ENCODE results near the gene ISM2.
"Not testable (repeated sequence)": the region's sequence is repeated elsewhere in the genome, so short reads cannot be mapped to it uniquely, and the experiment has no call there.

ISM2 gene

GRCh38 chr14:77498120-77498979 is at the start of gene ISM2:
Gene ISM2 (minus strand): TSS chr14:77498816. CDS start chr14:77498793, 23 bp downstream.
- peak in 1 of 2 donors; percentile 3 for DNase-seq

DNA sequence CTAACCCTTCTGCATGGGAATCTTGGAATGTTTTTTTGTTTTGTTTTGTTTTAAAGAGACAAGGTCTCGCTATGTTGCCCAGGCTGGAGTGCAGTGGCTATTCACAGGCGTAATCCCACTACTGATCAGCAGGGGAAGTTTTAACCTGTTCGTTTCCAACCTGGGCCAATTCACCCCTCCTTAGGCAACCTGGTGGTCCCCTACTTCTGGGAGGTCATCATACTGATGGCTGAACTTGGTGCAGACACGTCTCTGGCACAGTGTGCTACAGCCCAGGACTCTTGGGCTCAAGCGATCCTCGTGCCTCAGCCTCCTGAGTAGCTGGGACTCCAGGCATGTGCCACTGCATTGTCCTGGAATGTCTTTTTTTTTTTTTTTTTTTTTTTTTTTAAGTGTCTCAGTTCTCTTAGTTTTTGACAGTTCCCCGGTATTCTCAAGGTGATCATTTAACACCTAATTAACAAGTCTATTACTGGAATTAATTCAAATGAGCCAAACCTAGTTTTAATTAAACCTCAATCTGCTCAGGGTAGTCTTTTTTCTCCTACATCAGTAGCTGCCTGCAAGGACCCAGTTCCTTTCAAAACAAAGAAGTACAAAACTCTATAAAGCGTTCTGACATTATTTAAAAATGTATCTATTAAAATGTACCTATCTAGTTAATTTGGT is 49.0 kb upstream of the ISM2 start:
- no peak for DNase-seq

GRCh38 chr14:77545171-77545570 is 46.6 kb upstream of the ISM2 start:
- not testable (repeated sequence) for DNase-seq

- DNase-seq, result no peak
Measured at GRCh38 chr14:77544571-77544970, 46.0 kb upstream of the ISM2 start.

DNA sequence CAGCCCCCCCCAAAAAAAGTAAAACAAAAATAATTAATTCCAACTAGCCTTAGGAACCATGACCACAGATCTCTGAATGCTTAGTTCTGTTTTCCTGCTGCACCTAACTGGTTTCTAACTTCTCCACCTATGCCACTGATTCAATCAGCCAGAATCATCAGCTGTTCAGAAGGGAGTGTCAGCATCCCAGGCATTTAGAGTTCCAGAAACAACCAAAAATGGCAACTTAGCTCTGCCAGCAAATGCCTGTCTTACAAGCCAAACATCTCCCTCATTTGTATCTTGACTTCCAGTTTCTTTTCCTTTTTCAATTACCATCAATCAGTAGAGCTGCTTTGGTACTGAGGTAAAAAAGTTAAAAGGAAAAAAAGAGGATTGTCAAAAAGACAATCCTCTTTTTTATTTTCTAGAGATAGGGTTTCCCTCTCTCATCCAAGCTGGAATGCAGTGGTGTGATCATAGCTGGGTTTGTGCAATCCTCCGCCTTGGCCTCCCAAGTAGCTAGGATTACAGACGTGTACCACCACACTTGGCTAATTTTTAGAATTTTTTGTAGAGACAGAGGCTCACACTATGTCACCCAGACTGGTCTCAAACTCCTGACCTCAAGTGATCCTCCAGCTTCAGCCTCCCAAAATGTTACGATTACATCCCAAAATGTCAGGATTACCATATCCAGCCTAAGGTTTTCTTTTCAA is 45.2 kb upstream of the ISM2 start:
- DNase-seq, result no peak

DNA sequence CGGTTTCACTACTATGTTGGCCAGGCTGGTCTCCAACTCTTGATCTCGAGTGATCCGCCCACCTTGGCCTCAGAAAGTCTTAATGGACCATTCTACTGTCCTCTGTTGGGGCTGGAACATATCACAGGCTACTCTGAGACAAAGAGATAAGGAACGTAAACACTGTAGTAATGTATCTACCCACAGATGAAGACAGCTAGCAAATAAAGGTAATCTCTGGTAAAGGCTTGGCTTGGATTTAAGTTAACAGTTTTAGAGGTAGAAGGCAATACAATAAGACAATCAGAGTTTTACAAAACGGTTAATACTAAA is 44.6 kb upstream of the ISM2 start:
- DNase-seq, result no peak

- DNase-seq, result peak; percentile 21 to 47
Measured at GRCh38 chr14:77542421-77543239, 44.0 kb upstream of the ISM2 start.

GRCh38 chr14:77541905-77542304 is 43.3 kb upstream of the ISM2 start:
- no peak for DNase-seq

DNA sequence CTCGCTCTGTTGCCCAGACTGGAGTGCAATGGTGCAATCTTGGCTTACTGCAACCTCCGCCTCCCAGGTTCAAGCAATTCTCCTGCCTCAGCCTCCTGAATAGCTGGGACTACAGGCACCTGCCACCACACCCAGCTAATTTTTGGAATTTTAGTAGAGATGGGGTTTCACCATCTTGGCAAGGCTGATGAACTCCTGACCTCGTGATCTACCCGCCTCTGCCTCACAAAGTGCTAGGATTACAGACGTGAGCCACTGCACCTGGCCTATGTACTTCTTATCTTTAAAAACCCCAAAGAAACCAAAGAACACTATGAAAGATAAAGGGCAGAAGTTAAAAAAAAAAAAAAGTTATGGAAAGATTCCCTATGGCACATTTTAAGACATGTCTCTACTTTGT is 38.3 kb upstream of the ISM2 start:
- not testable (repeated sequence) for DNase-seq

DNA sequence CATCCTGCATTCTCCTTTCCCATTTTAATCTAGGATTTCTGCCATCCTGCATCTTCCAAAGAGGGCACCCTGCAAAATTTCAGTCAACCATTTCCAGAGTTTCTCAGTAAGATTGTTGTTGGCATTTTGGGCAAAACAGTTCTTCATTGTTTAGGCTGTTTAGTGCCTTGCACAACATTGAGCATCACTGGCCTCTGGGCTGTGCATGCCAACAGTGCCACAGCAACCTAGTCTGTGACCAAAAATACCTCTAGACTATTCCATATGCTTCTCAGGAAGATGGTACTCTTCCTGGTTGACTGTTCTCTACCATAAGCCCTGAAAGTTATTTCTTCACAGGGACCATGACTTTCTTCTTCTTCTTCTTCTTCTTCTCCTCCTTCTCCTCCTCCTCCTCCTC is 32.5 kb upstream of the ISM2 start:
- DNase-seq, result no peak

DNA sequence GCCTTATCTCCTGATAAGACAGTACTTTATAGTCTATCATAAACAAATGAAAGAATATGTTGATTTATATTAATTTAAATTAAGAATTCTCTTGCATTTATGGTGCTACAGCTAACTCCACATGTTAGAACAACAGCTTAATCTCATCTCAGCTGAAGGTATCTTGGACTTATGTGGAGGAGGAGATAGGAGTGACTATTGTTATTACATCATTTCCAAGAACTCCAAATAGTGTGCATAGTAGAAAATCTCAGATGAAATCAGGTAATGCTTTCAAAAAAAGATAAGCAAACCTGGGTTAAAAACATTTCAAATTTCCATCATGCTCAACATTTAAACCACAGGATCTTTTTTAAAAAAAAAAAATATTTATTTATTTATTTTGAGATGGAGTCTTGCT is 31.3 kb upstream of the ISM2 start:
- no peak for DNase-seq

- no peak for DNase-seq
Measured at GRCh38 chr14:77529213-77529612, 30.6 kb upstream of the ISM2 start.

GRCh38 chr14:77528701-77529100 is 30.1 kb upstream of the ISM2 start:
- not testable (repeated sequence) for DNase-seq

- DNase-seq, result no peak
Measured at GRCh38 chr14:77526266-77526665, 27.6 kb upstream of the ISM2 start.

DNA sequence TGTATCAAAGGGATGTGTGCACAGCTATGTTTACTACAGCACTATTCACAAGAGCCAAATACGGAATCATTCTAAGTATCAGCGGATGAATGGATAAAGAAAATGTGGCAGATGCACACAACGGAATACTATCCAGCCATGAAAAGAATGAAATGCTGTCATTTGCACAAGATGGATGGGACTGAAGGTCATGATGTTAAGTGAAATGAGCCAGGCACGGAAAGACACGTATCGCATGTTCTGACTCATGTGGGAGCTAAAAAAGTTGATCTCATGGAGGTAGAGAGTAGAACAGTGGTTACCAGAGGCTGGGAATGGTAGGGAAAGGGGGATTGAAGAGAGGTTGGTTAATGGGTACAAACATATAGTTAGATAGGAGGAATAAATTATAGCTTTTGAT is 25.9 kb upstream of the ISM2 start:
- DNase-seq, result no peak

DNA sequence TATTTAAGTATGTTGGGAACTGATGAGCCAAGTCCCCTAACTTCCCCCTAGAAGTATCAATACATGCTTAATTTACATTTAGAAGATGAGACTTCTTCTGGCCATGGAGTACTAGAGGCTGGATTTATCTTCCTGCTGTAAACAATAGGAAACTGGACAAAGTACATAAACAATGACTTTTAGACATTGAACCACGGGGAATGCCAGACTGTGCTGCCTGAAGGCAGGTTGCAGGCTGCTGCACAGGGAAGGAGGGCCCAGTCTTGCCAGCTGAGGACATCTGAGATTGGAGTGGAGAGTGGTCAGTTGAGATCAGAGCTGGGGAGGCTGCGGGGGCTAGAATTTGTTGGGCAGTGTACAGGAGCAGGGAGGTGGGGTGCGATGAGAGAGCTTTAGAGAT is 24.5 kb upstream of the ISM2 start:
- no peak for DNase-seq

DNA sequence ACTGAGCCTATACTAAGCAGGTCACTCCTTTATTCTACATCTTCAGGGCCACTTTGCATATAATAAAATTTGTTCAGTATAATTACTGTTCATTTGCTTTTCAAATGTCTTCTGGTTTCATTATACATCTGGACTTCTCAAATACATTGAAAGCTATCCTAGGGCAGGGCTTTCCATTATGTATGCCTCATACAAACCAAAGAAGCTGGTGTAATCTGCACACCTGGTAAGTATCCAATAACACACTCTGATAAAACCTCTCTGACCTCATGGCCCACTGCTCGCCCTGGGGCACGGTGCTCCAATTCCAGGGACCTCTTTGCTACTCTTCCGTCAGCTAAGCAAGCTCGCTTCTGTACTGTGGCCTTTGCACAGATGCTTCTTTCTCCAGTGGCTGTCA is 21.9 kb upstream of the ISM2 start:
- no peak for DNase-seq

GRCh38 chr14:77516126-77516525 is 17.5 kb upstream of the ISM2 start:
- DNase-seq, result no peak

DNA sequence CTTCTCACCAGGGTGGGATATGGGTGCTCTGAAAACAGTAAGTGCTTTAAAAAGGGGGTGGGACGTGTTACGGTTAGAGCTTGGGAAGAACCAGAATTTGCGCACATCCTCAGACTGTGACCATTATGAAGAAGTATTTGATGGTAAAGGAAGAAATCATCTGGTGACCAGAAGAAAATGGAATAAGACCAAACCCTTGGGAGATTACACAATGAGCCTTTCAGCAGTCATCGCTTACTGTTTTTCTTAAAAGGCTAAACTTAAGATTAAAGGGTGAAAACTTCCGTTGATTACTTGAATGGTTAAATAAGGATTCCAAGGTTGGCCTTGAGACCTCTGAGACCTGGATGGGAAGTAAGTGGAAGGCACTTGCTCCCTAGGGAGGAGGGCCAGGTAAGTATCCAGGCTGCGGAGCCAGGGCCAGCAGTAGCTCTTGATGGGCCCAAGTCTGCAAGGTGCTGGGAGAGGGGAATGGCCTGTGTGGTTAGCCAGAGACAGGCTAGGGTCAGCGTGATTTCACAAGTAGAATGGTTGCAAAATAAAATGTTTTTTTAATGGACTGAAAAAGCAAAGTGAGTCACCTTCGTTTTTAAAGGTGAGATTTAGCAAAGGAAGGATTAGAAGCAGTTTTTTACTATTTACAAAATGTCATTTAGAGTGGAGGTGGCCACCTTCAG is 13.0 kb upstream of the ISM2 start:
- no peak for DNase-seq

- no peak for DNase-seq
Measured at GRCh38 chr14:77509366-77509765, 10.8 kb upstream of the ISM2 start.

GRCh38 chr14:77508876-77509275 is 10.3 kb upstream of the ISM2 start:
- no peak for DNase-seq

- DNase-seq, result no peak
Measured at GRCh38 chr14:77508249-77508648, 9.6 kb upstream of the ISM2 start.
